HL-60/S4 (cell line): ENCODE results near the gene RASL10B.
"Not testable (repeated sequence)": the region's sequence is repeated elsewhere in the genome, so short reads cannot be mapped to it uniquely, and the experiment has no call there.

Experiments
- in situ Hi-C: fragments of 300-500 bp; cut with MboI; formaldehyde crosslinking; loops from 2 replicates; pipeline ENCODE4 v1.14.3; 2022; ENCODE audit warnings: low sequenced_read_pairs

RASL10B gene

DNA sequence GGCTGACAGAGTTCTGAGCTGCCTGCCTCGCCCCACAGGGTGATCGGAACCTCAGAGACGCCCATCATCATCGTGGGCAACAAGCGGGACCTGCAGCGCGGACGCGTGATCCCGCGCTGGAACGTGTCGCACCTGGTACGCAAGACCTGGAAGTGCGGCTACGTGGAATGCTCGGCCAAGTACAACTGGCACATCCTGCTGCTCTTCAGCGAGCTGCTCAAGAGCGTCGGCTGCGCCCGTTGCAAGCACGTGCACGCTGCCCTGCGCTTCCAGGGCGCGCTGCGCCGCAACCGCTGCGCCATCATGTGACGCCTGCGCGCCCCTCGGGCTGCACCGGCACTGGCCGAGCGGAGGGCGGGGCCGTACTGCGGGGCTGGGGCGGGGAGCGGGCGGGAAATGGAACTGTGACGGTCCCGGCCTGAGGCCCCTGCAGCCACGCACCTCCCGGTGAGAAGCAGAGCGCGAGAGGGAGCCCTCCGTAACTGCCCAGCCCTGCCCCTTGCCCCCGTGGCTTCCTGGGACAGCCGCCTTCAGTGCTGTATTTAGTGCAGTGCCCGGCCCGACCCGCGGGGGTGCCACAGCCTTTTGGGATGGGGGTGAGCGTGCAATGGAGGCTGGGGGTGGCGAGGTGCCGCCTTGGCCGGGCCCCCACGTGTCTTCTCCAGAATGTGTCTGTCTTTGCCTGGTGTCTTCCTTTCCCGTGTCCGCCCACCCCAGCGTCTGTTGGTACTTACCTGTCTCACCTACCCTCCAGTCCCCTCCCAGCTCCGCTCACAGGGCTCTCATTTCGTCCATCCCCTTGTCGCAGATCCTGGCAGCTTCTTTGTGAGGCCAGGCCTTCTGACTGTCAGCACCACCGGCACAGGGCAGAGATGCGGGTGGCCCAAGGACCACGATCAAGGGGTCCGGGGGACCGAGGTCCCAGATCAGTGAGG, 9.8 kb downstream of the RASL10B start:
- in situ Hi-C loops = loop anchor here (25.0 kb wide), 1 partner anchor 579 kb away; no protein-coding TSS in a partner anchor

DNA sequence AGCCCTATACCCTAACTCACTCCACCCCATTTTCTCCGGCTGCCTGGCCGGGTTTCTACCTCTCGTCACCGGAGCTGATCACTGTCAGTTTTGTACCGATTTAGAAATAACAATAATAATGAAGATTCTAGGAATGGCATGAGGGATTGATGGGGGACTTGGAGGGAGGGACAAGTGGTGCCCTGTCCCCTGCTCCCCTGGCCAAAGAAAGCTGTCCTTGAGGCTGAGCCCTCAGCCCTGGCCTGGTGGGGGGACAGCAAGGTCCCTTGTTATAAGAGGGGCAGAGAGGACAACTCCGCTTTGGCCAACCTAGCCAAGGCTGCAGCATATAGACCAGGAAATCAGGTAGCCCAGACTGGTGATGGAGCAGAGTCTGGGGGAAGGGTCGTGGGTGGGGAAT, 11.1 kb downstream of the RASL10B start:
- in situ Hi-C loops = loop anchor here (25.0 kb wide), 1 partner anchor 580 kb away; no protein-coding TSS in a partner anchor

DNA sequence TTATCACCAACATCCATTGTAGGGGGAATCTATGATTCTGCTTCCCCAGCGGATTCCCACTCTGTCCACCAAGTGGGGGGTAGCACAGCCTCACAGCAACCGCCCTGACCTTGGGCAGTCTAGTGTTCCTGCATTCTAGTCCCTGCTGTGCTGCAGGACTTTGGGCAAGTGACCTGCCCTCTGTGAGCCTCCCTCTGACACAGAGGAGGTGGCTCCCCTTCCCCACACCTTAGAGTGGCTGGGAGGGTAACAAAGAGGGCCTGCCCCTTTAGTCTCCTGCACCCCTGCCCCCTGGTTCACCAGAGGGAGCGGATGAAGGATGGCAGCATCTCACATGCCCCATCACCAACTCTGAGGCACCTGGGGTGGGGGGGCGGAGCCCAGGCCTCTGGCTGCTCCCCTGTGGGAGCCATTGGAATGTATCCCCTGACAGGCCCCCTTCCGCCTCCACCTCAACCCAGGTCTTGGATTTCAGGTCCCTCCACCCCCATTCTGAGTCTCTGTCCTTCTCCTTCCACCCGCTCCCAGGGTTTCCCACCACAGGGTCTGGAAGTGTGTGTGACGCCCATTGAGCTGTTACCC, 11.5 kb downstream of the RASL10B start:
- in situ Hi-C loops = loop anchor here (25.0 kb wide), 1 partner anchor 581 kb away; no protein-coding TSS in a partner anchor

DNA sequence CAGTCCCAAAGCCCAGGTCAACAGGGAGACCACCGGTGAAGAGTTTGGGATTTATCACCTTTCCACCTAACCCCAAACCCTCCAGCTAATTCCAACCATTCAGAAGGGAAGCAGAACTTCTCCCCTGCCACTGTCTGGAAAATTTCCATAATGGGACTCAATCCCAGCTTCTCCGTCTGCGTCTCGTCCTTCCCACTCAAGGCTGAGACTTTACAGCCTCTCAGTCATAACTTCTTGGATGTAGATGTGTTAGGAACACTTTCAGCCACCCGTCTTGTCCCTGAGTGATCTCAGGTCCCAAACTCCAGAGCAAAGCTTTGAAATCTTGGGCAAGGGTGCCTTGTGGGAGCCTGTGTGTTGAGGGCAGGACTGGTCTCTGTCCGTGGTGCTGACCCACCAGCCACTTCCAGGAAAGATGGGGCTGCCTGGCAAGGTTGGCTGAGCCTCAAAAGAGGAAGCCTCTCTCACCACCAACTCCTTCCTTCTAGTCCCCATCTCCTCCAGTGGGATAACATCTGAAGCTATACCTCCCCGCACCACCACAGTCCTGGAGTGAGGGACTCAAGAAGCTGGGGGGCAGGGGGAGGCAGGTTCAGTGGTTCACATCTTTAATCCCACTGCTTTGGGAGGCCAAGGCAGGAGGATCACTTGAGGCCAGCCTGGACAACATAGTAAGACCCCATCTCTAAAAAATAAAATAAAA, 12.3 kb downstream of the RASL10B start:
- in situ Hi-C loops = loop anchor here (25.0 kb wide), 1 partner anchor 581 kb away; no protein-coding TSS in a partner anchor

DNA sequence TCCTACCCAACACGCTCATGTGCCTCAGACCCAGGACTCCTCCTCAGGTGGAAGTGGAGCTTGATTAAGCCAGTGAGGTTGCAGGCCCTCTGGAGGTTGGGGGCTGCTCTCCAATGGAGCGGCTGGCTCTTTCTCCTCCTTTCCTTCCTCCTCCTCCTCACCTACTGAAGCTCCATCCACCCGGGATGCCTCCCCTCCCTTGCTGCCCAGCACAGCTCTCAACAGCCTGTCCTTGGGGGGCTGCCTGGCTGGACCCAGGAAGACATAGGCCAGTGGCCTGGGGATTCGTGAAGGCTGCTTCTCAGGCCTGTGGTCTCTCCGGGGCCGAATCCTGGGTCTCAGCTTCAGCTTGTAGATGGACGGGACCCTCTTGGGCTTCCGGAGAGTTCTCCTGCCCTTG, 13.4 kb downstream of the RASL10B start:
- in situ Hi-C loops = loop anchor here (25.0 kb wide), 1 partner anchor 583 kb away; no protein-coding TSS in a partner anchor

DNA sequence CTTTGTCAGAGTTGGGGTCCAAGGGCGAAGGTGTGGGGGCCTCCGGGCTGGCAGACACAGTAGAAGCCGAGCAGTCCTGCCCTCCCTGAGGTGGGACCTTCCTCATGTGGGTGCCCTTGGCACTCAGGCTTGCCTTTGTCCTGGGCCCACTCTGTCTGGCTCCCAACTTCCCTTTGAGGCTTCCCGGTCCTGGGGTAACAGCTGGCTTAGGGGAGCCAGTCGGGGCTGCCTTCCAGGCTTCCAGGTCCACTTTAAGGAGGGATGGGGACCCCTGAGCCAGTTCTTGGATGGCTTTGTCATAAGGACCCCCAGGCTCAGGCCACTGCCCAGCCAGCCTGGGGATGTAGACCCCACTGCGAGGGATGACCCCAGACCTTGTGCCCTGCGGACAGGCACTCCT, 13.8 kb downstream of the RASL10B start:
- in situ Hi-C loops = loop anchor here (25.0 kb wide), 1 partner anchor 583 kb away; no protein-coding TSS in a partner anchor

DNA sequence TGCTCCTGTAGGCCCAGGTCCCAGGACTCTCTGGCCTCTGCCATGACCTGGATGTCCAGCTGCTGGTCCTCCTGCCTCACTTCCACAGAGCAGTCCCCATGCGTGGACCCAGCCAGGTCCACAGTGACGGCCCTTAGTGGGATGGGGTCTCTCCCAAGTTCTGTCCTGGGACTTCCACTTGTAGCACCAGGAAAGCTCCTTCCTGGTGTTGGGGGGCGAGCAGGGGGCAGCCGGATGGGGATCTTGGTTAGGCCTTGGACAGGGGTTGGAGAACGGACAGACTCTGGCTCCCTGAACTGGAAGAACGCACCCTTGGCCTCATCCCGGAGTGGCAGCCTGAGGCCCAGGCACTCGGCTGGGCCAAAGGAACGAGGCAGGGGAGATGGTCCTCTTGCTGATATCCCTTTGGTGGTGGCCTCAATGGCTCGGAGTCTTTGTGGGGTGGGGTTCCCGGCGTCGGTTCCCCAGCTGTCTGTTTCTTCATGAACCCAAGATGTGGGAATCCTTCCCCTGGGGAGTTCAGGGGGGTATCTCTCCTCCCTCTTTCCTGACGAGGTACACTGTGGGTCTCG, 14.4 kb downstream of the RASL10B start:
- in situ Hi-C loops = loop anchor here (25.0 kb wide), 1 partner anchor 584 kb away; no protein-coding TSS in a partner anchor

DNA sequence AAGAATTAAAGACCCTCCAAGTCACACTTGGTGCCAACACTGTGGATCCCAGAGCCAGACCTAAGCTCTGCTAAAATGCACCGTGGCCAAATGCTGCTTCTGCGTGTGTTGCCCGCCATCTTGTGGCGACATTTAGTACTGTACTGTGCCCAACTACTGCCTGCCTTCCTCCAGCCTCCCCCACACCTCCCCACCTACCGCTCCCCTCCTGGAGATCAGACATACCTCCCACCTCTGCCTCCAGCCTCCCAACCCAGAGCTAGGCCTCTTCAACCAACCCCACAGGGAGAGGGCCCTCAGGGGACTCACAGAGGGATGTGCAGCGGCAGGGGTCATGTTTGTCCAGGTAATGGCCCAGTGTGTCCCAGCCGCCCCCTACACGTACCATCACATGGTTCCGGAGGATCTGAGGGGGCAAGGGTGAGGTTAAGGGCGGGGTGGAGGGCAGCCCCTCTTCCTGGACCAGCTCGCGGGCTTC, 16.1 kb downstream of the RASL10B start:
- in situ Hi-C loops = loop anchor here (25.0 kb wide), 1 partner anchor 585 kb away; no protein-coding TSS in a partner anchor

DNA sequence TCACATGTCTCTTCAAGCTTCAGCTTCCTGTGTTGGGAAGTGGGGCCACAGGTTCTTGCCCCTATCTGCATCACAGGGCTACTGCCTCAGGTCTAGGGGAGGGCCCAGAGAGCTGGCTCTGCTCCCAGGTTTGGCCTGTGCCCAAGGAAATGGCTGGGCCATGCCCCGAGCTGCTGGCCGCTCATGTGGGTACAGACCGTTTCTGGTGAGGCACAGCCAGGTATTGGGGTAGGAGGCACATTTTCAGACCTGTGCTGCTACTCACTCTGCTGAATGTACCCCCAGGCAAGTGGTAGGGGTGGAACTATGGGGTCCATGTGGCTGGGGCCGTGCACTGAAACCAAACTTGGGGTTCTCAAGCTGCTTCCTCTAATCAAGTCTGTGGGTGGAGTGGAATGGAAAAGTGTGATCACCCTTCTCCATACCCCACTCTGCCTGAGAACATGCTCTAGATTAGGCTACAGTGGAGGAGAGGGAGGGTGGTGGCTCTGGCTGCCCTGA, 17.0 kb downstream of the RASL10B start:
- in situ Hi-C loops = loop anchor here (25.0 kb wide), 1 partner anchor 586 kb away; no protein-coding TSS in a partner anchor

DNA sequence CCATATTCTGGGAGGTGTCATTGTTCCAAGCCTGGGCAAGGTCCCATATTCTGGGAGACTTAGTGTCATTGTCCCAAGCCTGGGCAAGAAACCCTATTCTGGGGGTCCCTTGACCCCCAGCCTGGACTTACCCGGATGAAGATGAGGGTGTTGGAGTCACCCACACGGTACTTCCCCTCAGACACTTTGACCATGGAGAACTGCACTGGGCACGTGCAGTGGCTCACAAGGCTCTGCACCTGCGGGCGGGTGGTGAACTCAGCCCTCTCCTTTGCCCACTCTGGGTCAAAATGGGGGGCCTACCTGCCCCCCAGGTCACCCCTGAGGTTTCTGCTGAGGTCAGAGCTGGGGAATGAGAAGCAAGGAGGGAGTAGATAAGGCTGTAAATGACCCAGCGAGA, 17.5 kb downstream of the RASL10B start:
- in situ Hi-C loops = loop anchor here (25.0 kb wide), 1 partner anchor 587 kb away; no protein-coding TSS in a partner anchor

DNA sequence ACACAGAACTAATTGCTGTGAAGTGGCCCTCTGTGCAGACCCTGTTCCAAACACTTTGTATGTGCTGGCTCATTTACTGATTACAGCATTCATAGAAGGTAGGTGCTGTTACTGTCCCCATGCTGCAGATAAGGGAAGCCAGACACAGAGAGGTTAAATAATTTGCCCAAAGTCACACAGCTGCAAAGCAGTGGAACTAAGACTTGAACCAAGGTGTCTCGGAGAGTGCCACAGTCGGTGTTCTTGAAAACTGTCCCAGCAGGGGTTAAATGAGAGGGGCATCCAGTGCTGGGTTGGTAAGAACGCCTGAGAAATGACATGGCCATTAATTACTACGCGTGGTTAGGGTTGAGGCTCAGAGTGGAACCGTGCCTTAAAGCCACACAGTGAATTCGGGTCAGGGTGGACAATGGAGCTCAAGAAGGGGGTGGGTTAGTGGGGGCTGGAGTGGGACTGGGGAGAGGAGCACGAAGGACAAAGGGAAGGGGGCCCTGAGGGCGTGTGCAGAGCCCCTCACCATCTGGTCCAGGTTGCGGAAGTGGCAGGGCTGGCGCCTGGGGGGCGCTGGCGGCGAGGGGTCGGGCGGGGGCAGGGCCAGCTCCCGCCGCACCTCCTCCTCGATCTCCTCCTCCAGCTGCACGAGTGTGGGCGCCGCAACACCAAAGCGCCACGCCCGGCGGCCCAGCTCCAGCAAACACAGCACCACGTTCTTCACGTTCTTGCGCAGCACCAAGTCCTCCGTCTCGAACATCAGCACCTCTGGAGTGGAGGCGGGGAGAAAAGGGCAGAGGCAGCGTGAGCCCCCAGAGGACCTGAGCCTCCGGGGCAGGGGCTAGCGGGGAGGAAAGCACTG, 18.3 kb downstream of the RASL10B start:
- in situ Hi-C loops = loop anchor here (25.0 kb wide), 1 partner anchor 587 kb away; no protein-coding TSS in a partner anchor

DNA sequence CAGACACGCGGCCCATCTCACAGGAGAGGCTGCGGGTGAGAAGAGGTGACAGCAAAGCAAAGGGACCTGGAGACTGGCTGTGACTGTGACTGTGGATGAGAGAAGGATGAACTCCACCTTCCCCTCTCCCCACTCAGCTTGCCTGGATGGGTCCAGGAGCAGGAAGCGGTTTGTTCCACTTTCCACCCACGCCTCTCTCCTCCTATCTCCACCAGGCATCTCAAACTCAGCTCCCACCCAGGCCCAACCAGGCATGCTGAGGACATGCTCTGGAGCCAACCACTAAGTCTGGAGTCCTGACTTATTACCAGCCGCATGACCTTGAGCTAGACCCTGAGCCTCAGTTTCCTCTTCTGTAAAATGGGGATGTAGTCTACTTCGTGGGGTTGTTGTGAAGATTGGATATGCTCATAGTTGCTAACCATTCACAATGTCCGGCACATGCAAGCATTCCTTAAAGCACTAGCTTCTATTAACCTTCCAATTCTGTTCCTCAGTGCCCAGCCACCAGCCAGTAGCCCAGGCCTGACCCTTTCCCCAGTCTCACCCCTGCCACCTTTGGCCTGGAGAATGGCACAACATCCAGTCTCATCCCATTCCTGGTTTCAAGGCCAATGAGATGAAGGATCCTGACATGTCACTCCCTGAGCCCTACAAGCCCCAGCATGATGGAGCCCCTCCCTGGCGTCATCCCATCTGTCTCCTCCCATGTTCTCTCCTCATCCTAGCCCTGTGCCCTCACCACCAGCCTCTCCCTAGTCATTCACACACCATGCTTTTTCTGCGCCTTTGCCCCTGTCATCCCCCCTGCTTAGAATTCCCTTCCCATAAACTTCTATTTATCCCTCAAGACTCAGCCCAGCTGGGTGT, 19.3 kb downstream of the RASL10B start:
- in situ Hi-C loops = no loop called here

DNA sequence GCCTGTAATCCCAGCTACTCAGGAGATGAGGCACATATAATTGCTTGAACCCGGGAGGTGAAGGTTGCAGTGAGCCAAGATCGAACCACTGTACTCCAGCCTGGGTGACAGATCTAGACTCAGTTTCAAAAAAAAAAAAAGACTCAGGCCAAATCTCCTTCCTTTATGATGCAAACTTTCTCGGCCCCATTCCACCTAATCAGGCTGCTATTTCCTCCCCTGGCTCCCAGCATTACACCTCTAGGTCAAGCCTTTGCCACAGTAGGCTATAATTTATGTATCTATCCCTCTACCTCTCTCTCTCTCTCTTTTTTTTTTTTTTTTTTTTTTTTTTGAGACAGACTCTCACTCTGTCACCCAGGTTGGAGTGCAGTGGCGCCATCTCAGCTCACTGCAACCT, 20.1 kb downstream of the RASL10B start:
- in situ Hi-C loops = not testable (repeated sequence)

DNA sequence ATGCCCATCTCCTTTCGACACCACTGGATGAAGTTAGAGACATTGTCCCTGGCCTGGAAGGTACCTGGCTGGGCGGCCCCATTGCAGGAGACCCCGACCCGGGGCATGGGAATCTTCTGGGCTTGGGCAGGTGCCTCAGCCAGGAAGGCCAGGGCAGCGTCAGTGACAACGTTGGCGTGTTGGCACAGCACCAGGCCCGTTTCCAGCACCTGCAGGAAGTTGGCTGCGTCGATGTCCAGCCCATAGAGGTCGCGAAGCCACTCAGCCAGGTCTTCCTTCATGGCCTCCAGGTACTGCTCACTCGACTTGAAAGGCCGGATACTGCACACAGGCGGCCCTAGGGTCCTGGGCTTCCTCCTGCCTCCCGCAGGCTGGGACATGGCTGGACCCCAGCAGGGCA, 21.0 kb downstream of the RASL10B start:
- in situ Hi-C loops = no loop called here

DNA sequence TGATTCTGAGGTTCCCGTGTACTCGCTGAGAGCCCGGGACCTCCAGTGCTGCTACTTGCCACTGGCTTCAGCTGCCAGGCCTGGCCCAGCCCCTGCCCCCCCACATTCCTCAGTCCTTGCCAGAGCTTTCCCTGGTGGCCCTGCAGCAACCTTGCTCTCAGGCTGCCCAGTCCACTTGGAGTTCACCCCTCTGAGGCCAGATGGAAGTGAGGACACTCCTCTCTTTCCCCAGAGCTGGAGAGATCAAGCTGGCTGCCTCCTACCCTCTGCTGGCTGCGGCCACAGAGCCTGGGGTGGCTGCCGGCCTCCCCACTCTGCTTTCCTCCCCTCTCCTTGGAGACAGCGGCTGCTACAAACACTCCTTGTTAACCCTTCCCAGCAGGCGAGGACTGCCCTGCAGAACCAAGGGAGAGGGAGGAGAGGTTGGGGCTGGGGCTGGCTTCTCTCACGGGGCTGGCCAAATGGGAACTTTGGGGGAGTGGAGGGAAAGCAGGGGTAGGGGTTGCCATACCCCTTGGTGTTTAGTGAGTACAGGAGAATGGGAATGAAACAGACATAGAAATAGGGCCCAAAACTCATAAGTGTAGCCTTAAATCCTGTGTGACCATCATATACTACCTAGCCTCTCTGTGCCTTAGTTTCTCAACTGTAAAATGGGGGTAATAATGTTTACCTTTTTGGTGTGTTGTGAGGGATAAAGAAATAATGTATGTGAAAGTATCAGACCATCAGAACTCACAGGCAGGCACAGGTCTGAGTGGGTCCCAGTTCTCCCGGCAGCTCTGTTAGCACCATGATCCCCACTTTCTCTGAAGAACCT, 21.7 kb downstream of the RASL10B start, which contains the start of gene GAS2L2:
TSS of gene GAS2L2 (minus strand) at position 295 of the 820 bp plus-strand sequence. CDS start 389 bp downstream, outside the sequence.
- in situ Hi-C loops = no loop called here

DNA sequence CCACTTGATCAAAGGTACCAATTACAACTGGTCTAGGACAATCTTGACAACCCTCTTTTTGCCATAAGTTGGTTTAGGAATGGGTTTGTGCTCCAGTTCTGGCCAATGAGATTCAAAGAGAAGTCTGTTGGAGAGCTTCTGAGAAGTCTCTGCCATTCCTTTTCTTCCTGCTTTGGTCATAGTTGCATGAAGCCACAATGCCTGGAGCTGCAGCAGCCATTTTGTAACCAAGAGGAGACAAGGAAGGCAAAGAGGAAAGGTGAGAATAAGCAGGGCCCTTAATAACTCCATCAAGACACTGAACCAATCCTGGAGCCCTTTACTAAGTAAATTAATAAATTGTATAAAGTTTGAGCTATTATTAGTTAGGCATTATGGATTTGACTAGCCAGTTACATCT, 25.8 kb downstream of the RASL10B start:
- in situ Hi-C loops = no loop called here

DNA sequence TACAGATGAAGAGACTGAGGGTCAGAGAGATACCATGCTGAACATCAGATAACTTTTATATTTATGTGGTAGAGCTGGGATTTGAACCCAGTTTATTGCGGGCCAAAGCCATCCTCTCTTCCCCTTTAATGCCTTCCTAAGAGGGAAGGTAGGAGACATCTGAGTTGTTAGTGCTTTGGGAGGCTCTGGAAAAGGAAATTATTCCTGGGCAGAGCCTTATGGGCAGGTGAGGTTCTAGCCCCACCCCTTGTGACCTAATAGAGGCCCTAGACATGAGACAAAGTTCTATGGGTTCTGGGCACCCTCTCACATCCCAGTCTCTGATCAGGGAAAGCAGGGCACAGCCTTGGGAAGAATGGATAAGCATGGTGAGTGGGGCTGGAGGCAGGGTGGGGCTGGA, 29.1 kb downstream of the RASL10B start, which contains the start of gene C17orf50:
TSS of gene C17orf50 (plus strand) at position 301 of the 400 bp plus-strand sequence. CDS start at position 356, 55 bp downstream.
- in situ Hi-C loops = loop anchor here (5.0 kb wide), 1 partner anchor 47 kb away; the partner anchor contains the start of gene TAF15
